Common myeloid progenitor, CD34-positive (primary cell): ENCODE data around the gene TMEM145.

Source experiments
- CTCF ChIA-PET: fragments of 350-600 bp; sonication (Branson Sonifier 250); formaldehyde crosslinking; loops from one replicate; lab custom pipeline; 2021; ENCODE audit warnings: antibody characterized with exemption; lab: Charles Lee
- POLR2A ChIA-PET: fragments of 350-600 bp; sonication (Branson Sonifier 250); formaldehyde crosslinking; loops from one replicate; lab custom pipeline; 2021; ENCODE audit warnings: antibody characterized with exemption; lab: Charles Lee
- DNase-seq, 3 donors: peaks; one replicate each; pipeline versions ENCODE4 v3.0.0 to v3.0.0-alpha.2; 2013
- H3K27ac ChIP-seq, 2 experiments: 1 replicate in 1 of 2; 2 replicates in 1 of 2; pipeline ENCODE4 v1.7.0; 2013; ENCODE audit warnings: inconsistent platforms in 2 of 2, low read length in 2 of 2, mild to moderate bottlenecking in 2 of 2, low read depth in 1 of 2, moderate library complexity in 1 of 2; ENCODE audit not compliant: severe bottlenecking in 2 of 2, insufficient read depth in 1 of 2, poor library complexity in 1 of 2
- H3K27me3 ChIP-seq, 5 experiments: replicated peaks in 2 of 5; 1 replicate in 3 of 5; 2 replicates in 2 of 5; pipeline versions ENCODE4 v1.6.1 to v1.7.0; 2013; ENCODE audit warnings: low read length in 4 of 5, mild to moderate bottlenecking in 2 of 5, moderate library complexity in 2 of 5, inconsistent platforms in 1 of 5; ENCODE audit not compliant: insufficient read depth in 5 of 5, control insufficient read depth in 4 of 5
- H3K36me3 ChIP-seq, 4 experiments: 1 replicate in 2 of 4; 2 replicates in 2 of 4; pipeline versions ENCODE4 v1.6.1 to v1.7.0; 2013; ENCODE audit warnings: low read length in 3 of 4, control low read depth in 1 of 4, mild to moderate bottlenecking in 1 of 4; ENCODE audit not compliant: control insufficient read depth in 4 of 4, insufficient read depth in 4 of 4
- H3K4me1 ChIP-seq, 4 experiments: 1 replicate in 3 of 4; 2 replicates in 1 of 4; pipeline versions ENCODE4 v1.6.1 to v1.7.1; 2013; ENCODE audit warnings: low read length in 3 of 4, mild to moderate bottlenecking in 3 of 4, control low read depth in 1 of 4, inconsistent platforms in 1 of 4, moderate library complexity in 1 of 4; ENCODE audit not compliant: control insufficient read depth in 4 of 4, insufficient read depth in 4 of 4; ENCODE audit errors: control extremely low read depth in 1 of 4
- H3K4me3 ChIP-seq, 7 experiments: 1 replicate in 4 of 7; 2 replicates in 3 of 7; pipeline versions ENCODE4 v1.5.1 to v1.7.0; 2013; ENCODE audit warnings: mild to moderate bottlenecking in 7 of 7, low read length in 6 of 7, moderate library complexity in 6 of 7, inconsistent platforms in 2 of 7, low read depth in 2 of 7, control low read depth in 1 of 7; ENCODE audit not compliant: insufficient read depth in 4 of 7, control insufficient read depth in 1 of 7; ENCODE audit errors: extremely low read depth in 1 of 7
- H3K9me3 ChIP-seq, 5 experiments: 1 replicate in 4 of 5; 2 replicates in 1 of 5; pipeline versions ENCODE4 v1.6.1 to v1.7.1; 2013; ENCODE audit warnings: low read length in 4 of 5, mild to moderate bottlenecking in 2 of 5, inconsistent platforms in 1 of 5, low read depth in 1 of 5, moderate library complexity in 1 of 5; ENCODE audit not compliant: control insufficient read depth in 4 of 5, insufficient read depth in 2 of 5; ENCODE audit errors: control extremely low read depth in 1 of 5
- WGBS: methylation state at CpG from one replicate; pipeline ENCODE4 v1.1.5; 2013; ENCODE audit not compliant: insufficient coverage; 5-methylcytosine and 5-hydroxymethylcytosine counted together

Gene TMEM145

DNA sequence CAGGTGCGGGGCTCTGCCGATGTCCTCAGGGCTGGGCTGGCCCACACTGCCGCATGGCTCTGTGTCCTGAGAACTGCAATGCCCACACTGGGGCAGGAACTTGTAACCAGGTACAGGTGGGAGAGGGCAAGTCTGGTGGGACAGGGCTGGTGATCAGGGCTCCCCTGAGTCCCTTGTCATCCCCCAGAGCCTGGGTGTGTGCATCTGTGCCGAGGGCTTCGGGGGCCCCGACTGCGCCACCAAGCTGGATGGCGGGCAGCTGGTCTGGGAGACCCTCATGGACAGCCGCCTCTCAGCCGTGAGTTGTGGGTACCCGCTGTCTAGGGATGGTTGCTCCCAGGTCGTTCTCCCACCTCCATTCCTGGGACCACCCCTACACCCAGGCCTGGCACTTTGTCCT lies 42.8 kb downstream of the TMEM145 start:
- Histone ChIP-seq H3K4me1 (no peaks in the 10 kb centered on the region), H3K27me3 (no peaks in the 10 kb centered on the region), H3K27ac (no peak overlapping the region), H3K36me3 (peaks cover 3 to 69% (median 41%) of the 10 kb centered on the region in 4 experiments), H3K4me3 (no peak overlapping the region), H3K9me3 (no peaks in the 10 kb centered on the region)
- WGBS, result 95% methylated on average over 11 of the region's 12 CpGs
- CTCF ChIA-PET, result no interaction called here
- DNase-seq, result no peak
- POLR2A ChIA-PET, result no interaction called here

DNA sequence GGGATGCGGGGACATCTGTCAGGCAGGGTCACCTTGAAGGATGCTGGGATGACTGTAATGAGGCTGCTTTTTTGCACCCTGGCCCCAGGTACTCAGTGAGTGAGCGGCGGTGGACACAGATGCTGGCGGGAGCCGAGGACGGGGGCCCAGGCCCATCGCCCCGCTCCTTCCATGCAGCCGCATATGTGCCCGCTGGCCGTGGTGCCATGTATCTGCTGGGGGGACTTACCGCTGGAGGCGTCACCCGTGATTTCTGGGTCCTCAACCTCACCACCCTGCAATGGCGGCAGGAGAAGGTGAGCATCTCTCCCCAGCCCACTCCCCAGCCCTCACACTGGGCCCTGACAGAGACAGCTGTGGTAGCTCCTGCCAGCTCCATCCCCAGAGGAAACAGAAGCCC lies 43.6 kb downstream of the TMEM145 start:
- no peaks in the 10 kb centered on the region for H3K27me3 ChIP-seq
- no peaks in the 10 kb centered on the region for H3K9me3 ChIP-seq
- ChIA-PET POLR2A (no interaction called here), CTCF (no interaction called here)
- H3K4me3 ChIP-seq, result no peak overlapping the region
- H3K27ac ChIP-seq, result no peak overlapping the region
- peaks cover 3 to 69% (median 39%) of the 10 kb centered on the region in 4 experiments for H3K36me3 ChIP-seq
- no peak for DNase-seq
- H3K4me1 ChIP-seq, result no peaks in the 10 kb centered on the region
- 97% methylated on average over 15 of the region's 15 CpGs for WGBS

DNA sequence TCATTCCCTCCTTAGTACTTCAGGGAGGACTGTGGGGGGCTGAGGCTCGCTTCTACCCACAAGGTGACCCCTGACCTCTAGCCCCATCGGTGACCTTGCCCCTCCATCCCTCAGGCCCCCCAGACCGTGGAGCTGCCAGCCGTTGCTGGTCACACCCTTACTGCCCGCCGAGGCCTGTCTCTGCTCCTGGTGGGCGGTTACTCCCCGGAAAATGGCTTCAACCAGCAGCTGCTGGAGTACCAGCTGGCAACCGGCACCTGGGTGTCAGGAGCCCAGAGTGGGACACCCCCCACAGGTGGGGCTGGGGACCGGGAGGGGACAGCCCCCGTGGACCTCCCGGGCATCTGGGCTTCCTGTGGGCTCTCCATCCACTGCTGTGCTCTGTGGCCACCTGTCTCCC lies 44.2 kb downstream of the TMEM145 start:
- Histone ChIP-seq H3K36me3 (peaks cover 3 to 65% (median 41%) of the 10 kb centered on the region in 4 experiments), H3K27ac (no peak overlapping the region), H3K9me3 (no peaks in the 10 kb centered on the region), H3K4me3 (no peak overlapping the region), H3K4me1 (no peaks in the 10 kb centered on the region), H3K27me3 (no peaks in the 10 kb centered on the region)
- no peak for DNase-seq
- 96% methylated on average over 5 of the region's 12 CpGs for whole genome bisulfite sequencing
- CTCF ChIA-PET, result interaction anchor here (0.9 kb wide), 1 partner anchor 11 kb away, joined by 5 read pairs; no protein-coding TSS in a partner anchor
- POLR2A ChIA-PET, result no interaction called here

DNA sequence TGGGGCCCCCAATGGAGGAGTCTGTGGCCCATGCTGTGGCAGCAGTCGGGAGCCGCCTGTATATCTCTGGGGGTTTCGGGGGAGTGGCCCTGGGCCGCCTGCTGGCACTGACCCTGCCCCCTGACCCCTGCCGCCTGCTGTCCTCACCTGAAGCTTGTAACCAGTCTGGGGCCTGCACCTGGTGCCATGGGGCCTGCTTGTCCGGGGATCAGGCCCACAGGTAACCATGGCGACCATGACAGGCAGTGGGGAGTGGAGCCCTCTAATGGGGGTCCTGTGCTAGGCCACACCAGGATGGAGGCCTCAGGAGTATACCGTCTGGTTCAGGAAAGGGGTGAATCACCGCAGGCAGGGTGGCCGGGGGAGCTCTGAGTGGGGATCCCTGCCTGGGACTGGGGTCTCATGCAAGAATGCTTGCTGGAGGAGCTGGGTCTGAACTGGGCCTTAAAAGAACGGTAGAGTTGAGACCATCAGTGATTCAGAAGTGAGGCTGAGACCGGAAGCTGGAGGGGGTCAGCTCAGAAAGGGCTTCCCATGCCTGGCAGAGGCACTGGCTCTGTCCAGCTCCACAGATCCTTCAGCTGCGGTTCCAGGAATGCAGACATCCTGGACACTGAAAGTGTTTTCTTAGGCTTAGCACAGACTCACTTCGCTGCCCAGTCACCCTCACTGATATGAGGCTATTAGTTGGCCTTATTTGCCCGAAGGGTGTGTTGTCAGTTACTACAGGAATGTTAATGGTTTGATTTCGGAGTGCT lies 47.9 kb downstream of the TMEM145 start:
- Histone ChIP-seq H3K9me3 (peaks cover 0 to 6% (median 2%) of the 10 kb centered on the region in 5 experiments), H3K27me3 (no peaks in the 10 kb centered on the region), H3K27ac (no peak overlapping the region), H3K36me3 (peaks cover 7 to 57% (median 35%) of the 10 kb centered on the region in 4 experiments), H3K4me3 (no peak overlapping the region), H3K4me1 (no peaks in the 10 kb centered on the region)
- ChIA-PET CTCF (interaction anchor here (1.0 kb wide), 1 partner anchor 20 kb away, joined by 3 read pairs; no protein-coding TSS in a partner anchor), POLR2A (interaction anchor here (0.6 kb wide), 1 partner anchor 13 kb away, joined by 3 read pairs; no protein-coding TSS in a partner anchor)
- 96% methylated on average over 16 of the region's 16 CpGs for WGBS
- DNase-seq, result peak in 2 of 3 donors; percentile 13 to 19

DNA sequence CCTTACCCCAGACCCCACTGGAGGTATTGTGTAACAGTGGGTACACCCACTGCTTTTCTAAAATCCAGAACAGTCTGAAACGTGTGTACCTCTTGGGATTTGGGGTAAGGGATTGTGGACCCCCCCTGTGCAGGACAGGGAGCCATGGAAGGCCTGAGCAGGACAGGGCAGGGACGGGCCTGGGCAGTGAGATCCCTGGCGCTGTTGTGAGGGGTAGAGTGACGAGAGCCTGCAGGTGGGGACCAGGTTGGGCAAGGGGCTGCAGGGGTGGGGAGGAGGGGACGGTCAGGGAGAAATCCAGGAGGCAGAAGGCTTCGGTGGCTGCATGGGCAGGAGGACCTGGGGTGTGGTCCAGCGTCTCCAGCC lies 48.4 kb downstream of the TMEM145 start:
- Histone ChIP-seq H3K4me3 (no peak overlapping the region), H3K36me3 (peaks cover 7 to 51% (median 30%) of the 10 kb centered on the region in 4 experiments), H3K27ac (no peak overlapping the region), H3K27me3 (no peaks in the 10 kb centered on the region), H3K4me1 (no peaks in the 10 kb centered on the region), H3K9me3 (peaks cover 0 to 6% (median 2%) of the 10 kb centered on the region in 5 experiments)
- DNase-seq, result no peak
- 100% methylated on average over 5 of the region's 7 CpGs for WGBS
- ChIA-PET POLR2A (no interaction called here), CTCF (interaction anchor here (1.0 kb wide), 1 partner anchor 19 kb away, joined by 3 read pairs; no protein-coding TSS in a partner anchor)

DNA sequence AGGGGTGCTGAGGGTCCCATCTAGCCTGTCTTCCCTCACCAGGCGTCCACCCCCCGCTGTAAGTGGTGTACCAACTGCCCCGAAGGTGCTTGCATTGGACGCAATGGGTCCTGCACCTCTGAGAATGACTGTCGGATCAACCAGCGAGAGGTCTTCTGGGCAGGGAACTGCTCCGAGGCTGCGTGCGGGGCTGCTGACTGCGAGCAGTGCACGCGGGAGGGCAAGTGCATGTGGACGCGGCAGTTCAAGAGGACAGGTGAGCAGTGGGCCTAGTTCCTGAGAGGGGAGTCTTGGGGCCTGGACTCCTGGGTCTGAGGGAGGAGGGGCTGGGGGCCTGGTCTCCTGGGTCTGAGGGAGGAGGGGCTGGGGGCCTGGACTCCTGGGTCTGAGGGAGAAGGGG lies 49.2 kb downstream of the TMEM145 start:
- Histone ChIP-seq H3K4me1 (no peaks in the 10 kb centered on the region), H3K4me3 (no peak overlapping the region), H3K36me3 (peaks cover 7 to 43% (median 25%) of the 10 kb centered on the region in 4 experiments), H3K9me3 (peaks cover 0 to 6% (median 2%) of the 10 kb centered on the region in 5 experiments), H3K27me3 (no peaks in the 10 kb centered on the region), H3K27ac (no peak overlapping the region)
- CTCF ChIA-PET, result no interaction called here
- POLR2A ChIA-PET, result no interaction called here
- no peak for DNase-seq
- 97% methylated on average over 9 of the region's 14 CpGs for WGBS

DNA sequence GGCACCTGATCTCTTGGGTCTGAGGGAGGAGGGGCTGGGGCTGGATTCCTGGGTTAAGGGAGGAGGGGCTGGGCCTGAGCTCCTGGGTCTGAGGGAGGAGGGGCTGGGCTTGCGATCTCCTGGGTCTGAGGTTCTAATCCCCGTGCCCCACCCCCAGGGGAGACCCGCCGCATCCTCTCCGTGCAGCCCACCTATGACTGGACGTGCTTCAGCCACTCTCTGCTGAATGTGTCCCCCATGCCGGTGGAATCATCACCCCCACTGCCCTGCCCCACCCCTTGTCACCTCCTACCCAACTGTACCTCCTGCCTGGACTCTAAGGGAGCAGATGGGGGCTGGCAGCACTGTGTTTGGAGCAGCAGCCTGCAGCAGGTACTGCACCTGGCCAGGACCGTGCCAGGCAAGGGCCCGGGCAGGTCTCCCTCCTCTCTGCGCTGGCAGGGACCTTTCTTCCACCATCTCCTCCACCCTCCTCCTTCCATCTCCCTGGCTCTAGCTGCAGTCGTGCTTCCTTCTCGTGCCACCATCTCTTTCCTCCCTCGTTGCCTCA lies 49.9 kb downstream of the TMEM145 start:
- no peak for DNase-seq
- Histone ChIP-seq H3K9me3 (peaks cover 0 to 6% (median 2%) of the 10 kb centered on the region in 5 experiments), H3K4me1 (no peaks in the 10 kb centered on the region), H3K4me3 (no peak overlapping the region), H3K36me3 (peaks cover 7 to 42% (median 22%) of the 10 kb centered on the region in 4 experiments), H3K27me3 (no peaks in the 10 kb centered on the region), H3K27ac (no peak overlapping the region)
- CTCF ChIA-PET, result interaction anchor here (1.1 kb wide), 1 partner anchor 9 kb away, joined by 3 read pairs; no protein-coding TSS in a partner anchor
- WGBS, result 97% methylated on average over 10 of the region's 13 CpGs
- POLR2A ChIA-PET, result interaction anchor here (0.5 kb wide), 1 partner anchor 1114 kb away, joined by 3 read pairs; no protein-coding TSS in a partner anchor
